Measurements from ENCODE around the gene PTHLH. TPM values are rescaled to one million over a fixed set of nuclear protein-coding genes. Genes with fewer than 3 reads are reported as not detected.

Gene PTHLH
- total RNA-seq, 2 experiments from 2014 or later = not detected

GRCh38 chr12:27971121-27971489 lies 1.4 kb downstream of the PTHLH start:
- peak overlapping the region; percentile 47 for H3K4me3 Mint-ChIP-seq
- ATAC-seq = no peak
- H3K36me3 Mint-ChIP-seq (ENCODE audit: low read depth) = no peaks in the 10 kb centered on the region
- H3K9me3 Mint-ChIP-seq = no peaks in the 10 kb centered on the region
- H3K4me1 Mint-ChIP-seq (ENCODE audit: low read depth) = peaks cover 35% of the 10 kb centered on the region
- no peak for TF ChIP-seq CTCF (IDR thresholded peaks at IDR 0.05)
- DNase-seq = no peak
- H3K27ac Mint-ChIP-seq = no peak overlapping the region
- ChIA-PET POLR2A (no interaction called here), CTCF (interaction anchor here (0.6 to 1.9 kb wide), 3 partner anchors 25 to 115 kb away, joined by 3 to 7 read pairs (median 3); no protein-coding TSS in a partner anchor)
- H3K27me3 Mint-ChIP-seq = peaks cover 80% of the 10 kb centered on the region
- intact Hi-C loops (cut with micrococcal nuclease) = no loop called here

DNA sequence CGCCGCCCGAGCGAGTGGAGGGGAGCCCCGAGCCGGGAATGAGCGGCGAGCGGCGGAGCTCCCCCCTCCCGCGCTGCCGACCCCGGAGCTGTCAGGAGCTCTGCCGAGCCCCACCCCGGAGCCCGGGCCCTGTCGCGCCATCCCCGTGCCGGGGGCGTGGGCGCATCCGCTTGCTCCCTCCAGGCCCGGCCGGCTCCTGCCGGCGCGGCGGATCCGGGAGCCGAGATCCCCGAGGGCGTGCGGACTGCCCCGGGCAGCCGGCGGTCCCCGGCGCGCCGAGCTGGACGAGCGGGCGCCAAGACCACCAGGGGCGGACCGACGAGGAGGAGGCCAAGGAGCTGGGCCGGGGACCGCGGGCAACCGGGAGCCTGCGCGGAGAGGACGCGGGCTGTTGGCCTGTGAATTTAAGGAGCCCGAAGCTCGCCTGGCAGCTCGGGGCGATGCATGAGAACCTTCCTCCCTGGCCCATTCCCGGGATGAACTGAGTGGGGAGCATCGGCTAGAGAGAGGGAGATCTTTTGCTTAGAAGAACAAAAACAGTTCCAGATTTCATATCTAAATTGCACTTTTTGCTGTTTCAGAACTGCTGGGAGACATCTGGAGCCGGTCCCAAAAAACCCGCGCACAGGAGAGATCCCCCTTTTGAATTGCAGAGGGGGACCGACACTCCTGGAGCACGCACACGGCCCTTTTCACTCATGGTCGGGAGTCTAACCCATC lies 2.0 kb downstream of the PTHLH start:
- no peak for TF ChIP-seq CTCF (IDR thresholded peaks at IDR 0.05)
- no peak for DNase-seq
- Mint-ChIP-seq H3K27me3 (peaks cover 79% of the 10 kb centered on the region), H3K27ac (no peak overlapping the region), H3K4me1 (ENCODE audit: low read depth) (peaks cover 31% of the 10 kb centered on the region), H3K4me3 (peak overlapping the region; percentile 47), H3K36me3 (ENCODE audit: low read depth) (no peaks in the 10 kb centered on the region), H3K9me3 (no peaks in the 10 kb centered on the region)
- ATAC-seq = peak; percentile 32
- ChIA-PET POLR2A (no interaction called here), CTCF (interaction anchor here (0.6 to 1.9 kb wide), 4 partner anchors 26 to 238 kb away, joined by 3 to 7 read pairs (median 4); no protein-coding TSS in a partner anchor)
- intact Hi-C loops (cut with micrococcal nuclease) = no loop called here

GRCh38 chr12:27969624-27970400 lies 2.7 kb downstream of the PTHLH start:
- peaks cover 29% of the 10 kb centered on the region for H3K4me1 Mint-ChIP-seq (ENCODE audit: low read depth)
- H3K9me3 Mint-ChIP-seq = no peaks in the 10 kb centered on the region
- no peaks in the 10 kb centered on the region for H3K36me3 Mint-ChIP-seq (ENCODE audit: low read depth)
- no peak for TF ChIP-seq CTCF (IDR thresholded peaks at IDR 0.05)
- peaks cover 79% of the 10 kb centered on the region for H3K27me3 Mint-ChIP-seq
- H3K4me3 Mint-ChIP-seq = peak overlapping the region; percentile 76
- H3K27ac Mint-ChIP-seq = no peak overlapping the region
- CTCF ChIA-PET = interaction anchor here (1.2 to 1.9 kb wide), 3 partner anchors 26 to 237 kb away, joined by 3 to 7 read pairs (median 6); no protein-coding TSS in a partner anchor
- ATAC-seq (peak; percentile 86), DNase-seq (peak; percentile 76)
- intact Hi-C loops (cut with micrococcal nuclease) = no loop called here
- POLR2A ChIA-PET = no interaction called here

GRCh38 chr12:27968972-27969623 lies 3.4 kb downstream of the PTHLH start:
- intact Hi-C loops (cut with micrococcal nuclease) = no loop called here
- POLR2A ChIA-PET = no interaction called here

More at GRCh38 chr12:27968972-27969623, 3.4 kb downstream of the PTHLH start:
- Mint-ChIP-seq H3K27me3 (peaks cover 78% of the 10 kb centered on the region), H3K4me3 (peak overlapping the region; percentile 76), H3K36me3 (ENCODE audit: low read depth) (no peaks in the 10 kb centered on the region), H3K27ac (no peak overlapping the region), H3K9me3 (no peaks in the 10 kb centered on the region), H3K4me1 (ENCODE audit: low read depth) (peaks cover 29% of the 10 kb centered on the region)
- no peak for TF ChIP-seq CTCF (IDR thresholded peaks at IDR 0.05)
- CTCF ChIA-PET = interaction anchor here (1.5 kb wide), 1 partner anchor 236 kb away, joined by 6 read pairs; no protein-coding TSS in a partner anchor
- DNase-seq (no peak), ATAC-seq (no peak)

Data from activated CD8-positive, alpha-beta T cell treated with anti-CD3 and anti-CD28 coated beads for 36 hours (primary cell).